Measurements from ENCODE around the gene NOTCH1. TPM values are rescaled to one million over a fixed set of nuclear protein-coding genes. Genes with fewer than 3 reads are reported as not detected.

NOTCH1 gene
- total RNA-seq, 3 donors from 2014 or later, result 59.0 to 101 (median 72.6) TPM

DNA sequence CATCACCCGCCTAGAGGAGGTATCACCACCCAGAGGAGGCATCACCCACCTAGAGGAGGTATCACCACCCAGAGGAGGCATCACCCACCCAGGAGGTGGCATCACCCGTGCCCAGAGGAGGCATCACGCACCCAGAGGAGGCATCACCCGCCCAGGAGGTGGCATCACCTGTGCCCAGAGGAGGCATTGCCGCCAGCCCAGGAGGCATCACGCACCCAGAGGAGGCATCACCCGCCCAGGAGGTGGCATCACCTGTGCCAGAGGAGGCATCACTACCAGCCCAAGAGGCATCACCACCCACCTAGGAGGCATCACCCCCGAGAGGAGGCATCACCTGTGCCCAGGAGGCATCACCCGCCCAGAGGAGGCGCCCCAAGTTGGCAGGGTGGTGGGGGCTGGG, 2.6 kb downstream of the NOTCH1 start:
- Histone ChIP-seq H3K4me1 (ENCODE audit: low read depth) (peaks cover 81% of the 10 kb centered on the region), H3K9me3 (no peaks in the 10 kb centered on the region), H3K4me3 (no peak overlapping the region), H3K36me3 (ENCODE audit: low read depth) (no peaks in the 10 kb centered on the region)
- DNase-seq, result no peak
- TF ChIP-seq, protein P1, sequence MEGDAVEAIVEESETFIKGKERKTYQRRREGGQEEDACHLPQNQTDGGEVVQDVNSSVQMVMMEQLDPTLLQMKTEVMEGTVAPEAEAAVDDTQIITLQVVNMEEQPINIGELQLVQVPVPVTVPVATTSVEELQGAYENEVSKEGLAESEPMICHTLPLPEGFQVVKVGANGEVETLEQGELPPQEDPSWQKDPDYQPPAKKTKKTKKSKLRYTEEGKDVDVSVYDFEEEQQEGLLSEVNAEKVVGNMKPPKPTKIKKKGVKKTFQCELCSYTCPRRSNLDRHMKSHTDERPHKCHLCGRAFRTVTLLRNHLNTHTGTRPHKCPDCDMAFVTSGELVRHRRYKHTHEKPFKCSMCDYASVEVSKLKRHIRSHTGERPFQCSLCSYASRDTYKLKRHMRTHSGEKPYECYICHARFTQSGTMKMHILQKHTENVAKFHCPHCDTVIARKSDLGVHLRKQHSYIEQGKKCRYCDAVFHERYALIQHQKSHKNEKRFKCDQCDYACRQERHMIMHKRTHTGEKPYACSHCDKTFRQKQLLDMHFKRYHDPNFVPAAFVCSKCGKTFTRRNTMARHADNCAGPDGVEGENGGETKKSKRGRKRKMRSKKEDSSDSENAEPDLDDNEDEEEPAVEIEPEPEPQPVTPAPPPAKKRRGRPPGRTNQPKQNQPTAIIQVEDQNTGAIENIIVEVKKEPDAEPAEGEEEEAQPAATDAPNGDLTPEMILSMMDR (IDR thresholded peaks at IDR 0.05), result no peak
- ATAC-seq, result no peak
- intact Hi-C loops (cut with DNase I, micrococcal nuclease), result no loop called here

DNA sequence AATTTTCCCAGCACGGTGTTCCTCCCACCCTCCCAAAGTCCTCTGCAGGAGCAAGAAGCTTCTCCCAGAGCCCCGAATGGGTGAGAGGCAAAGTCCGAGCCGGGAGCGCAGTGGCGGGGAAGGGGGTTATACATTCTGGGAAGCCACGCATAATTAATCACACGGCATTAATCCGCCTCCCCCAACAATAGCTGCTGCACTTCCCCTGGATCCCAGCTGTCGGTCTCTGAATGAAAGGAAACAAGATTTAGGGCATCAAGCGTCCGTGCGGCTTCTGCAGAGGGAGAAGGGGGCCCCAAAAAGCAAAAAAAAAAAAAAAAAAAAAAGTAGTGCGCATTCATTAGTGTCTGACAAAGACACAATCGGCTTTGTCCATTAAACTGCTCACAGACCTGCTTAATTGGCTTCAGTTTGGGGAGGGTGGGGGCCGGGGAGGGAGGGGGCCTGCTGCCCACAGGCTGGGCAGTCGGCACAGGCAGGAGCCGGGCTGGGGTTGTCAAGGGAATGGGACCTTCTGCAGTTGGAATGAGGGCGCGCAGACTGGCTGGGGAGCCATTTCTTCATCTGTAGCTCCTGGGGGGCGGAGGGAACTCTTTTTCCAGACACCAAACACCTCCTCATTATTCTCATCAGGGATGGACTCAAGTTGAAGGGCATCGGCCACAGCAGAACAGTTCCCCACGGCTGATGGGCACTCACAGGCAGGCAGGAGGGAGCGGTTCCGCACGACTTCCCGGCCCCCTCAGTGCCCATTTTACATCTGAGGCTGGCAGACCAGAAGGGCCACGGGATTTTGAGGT, 3.4 kb downstream of the NOTCH1 start:
- Histone ChIP-seq H3K9me3 (no peaks in the 10 kb centered on the region), H3K4me3 (no peak overlapping the region), H3K4me1 (ENCODE audit: low read depth) (peaks cover 83% of the 10 kb centered on the region), H3K36me3 (ENCODE audit: low read depth) (no peaks in the 10 kb centered on the region)
- no peak for ATAC-seq
- DNase-seq, result no peak
- TF ChIP-seq, protein P1 (IDR thresholded peaks at IDR 0.05), result no peak
- intact Hi-C loops (cut with DNase I, micrococcal nuclease), result no loop called here

DNA sequence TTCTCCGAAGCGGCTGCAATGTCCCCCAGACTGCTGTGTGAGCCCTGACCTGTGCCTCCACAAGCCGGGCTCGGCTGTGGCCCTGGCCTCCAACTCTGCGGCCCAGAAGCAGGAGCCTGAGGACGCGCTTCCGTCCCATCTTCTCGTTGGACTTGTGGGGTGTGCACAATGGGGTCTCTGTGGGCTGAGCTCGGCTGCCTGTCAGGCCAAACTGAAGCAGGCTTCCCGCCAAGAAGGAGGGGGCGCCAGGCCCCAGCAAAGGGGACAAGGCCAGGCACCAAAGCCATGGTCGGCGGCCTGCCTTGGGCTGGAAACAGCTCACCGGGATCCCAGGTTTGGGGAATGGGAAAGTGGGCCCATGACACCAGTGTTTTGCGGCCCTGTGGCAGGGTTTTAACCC, 4.1 kb downstream of the NOTCH1 start:
- TF ChIP-seq, protein P1 (IDR thresholded peaks at IDR 0.05), result no peak
- no peaks in the 10 kb centered on the region for H3K9me3 ChIP-seq
- no peaks in the 10 kb centered on the region for H3K36me3 ChIP-seq (ENCODE audit: low read depth)
- H3K4me3 ChIP-seq, result no peak overlapping the region
- no peak for ATAC-seq
- H3K4me1 ChIP-seq (ENCODE audit: low read depth), result peaks cover 77% of the 10 kb centered on the region
- DNase-seq, result no peak
- intact Hi-C loops (cut with DNase I, micrococcal nuclease), result no loop called here

DNA sequence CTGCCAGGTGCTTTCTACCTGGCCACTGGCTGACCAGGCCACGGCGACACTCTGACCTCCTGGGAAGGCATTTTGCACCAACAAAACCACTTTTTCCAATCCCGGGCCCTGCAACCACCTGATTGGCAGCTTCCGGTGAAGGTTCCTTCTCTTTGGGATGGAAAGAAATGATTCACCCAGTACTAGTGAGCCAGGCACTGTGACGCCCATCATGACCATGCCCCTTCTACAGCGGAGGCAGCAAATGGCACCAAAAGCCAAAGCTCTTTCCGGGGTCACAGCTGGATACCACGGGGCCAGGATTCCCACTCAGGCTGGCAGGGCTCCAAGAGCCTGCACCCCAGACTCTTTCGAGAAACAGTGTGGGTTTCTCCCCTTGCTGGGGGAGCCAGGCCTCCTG, 4.7 kb downstream of the NOTCH1 start:
- ATAC-seq, result no peak
- DNase-seq, result peak in 2 of 3 donors; percentile 20 to 53
- H3K36me3 ChIP-seq (ENCODE audit: low read depth), result no peaks in the 10 kb centered on the region
- H3K9me3 ChIP-seq, result no peaks in the 10 kb centered on the region
- no peak overlapping the region for H3K4me3 ChIP-seq
- H3K4me1 ChIP-seq (ENCODE audit: low read depth), result peaks cover 76% of the 10 kb centered on the region
- TF ChIP-seq, protein P1 (IDR thresholded peaks at IDR 0.05), result no peak
- intact Hi-C loops (cut with DNase I, micrococcal nuclease), result no loop called here

DNA sequence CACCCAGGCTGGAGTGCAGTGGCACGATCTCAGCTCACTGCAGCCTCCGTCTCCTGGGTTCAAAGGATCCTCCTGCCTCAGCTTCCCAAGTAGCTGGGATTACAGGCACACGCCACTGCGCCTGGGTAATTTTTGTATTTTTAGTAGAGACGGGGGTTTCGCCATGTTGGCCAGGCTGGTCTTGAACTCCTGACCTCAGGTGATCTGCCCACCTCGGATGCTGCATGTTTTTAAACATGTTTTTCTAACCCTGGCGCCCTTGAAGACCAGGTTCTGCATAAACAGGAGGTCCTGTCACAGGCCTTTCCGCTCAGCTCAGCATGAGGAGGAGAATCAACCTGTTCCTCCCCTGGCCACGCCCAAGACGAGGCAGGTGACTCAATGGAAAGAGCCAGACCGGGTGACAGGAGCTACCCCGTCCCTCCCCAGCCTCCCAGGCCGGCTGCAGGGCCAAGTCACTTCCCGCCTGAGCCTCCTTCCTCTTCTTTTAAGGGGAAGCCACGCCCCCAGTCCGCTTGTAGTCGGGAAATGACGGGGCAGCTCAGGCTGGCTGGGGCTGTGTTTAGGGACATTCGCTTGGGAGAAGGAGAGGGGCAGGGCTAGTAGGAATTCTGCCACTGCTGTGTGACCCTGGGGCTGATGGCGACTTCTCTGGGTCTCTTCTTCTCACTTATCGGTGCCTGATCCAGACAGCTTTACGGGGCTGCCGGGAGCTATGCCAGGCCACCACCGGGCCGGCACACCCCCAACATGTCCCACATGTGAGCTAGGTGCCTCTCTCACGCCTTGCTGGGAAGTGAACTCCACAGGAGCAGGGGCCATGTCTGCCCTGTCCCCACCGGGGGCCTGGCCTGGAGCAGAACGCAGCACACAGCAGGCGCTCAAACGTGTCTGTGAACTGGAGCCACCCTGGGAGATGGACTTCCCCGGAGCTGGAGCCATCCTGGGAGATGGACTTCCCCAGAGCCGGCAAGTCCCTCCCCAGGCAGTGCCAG, 6.1 kb downstream of the NOTCH1 start:
- no peak overlapping the region for H3K4me3 ChIP-seq
- peaks cover 83% of the 10 kb centered on the region for H3K4me1 ChIP-seq (ENCODE audit: low read depth)
- no peaks in the 10 kb centered on the region for H3K9me3 ChIP-seq
- peak; percentile 94 to 99 (median 96) for DNase-seq
- TF ChIP-seq, protein P1 (IDR thresholded peaks at IDR 0.05), result peak; percentile 11
- H3K36me3 ChIP-seq (ENCODE audit: low read depth), result no peaks in the 10 kb centered on the region
- peak; percentile 80 for ATAC-seq
- intact Hi-C loops (cut with DNase I, micrococcal nuclease), result no loop called here

Measured in mucosa of descending colon (tissue), 3 donors.